Stimulated activated CD4-positive, alpha-beta T cell treated with anti-CD3 and anti-CD28 coated beads, Interleukin-1b, Interleukin-23, amount 100 ng/mL, for 1 hour (primary cell): ENCODE results near the gene CSF1.

Source experiments
- DNase-seq, 2 donors: peaks; one replicate each; pipeline ENCODE4 v3.0.0-alpha.2; 2020; ENCODE audit warnings: low read depth in 2 of 2

CSF1 gene

DNA sequence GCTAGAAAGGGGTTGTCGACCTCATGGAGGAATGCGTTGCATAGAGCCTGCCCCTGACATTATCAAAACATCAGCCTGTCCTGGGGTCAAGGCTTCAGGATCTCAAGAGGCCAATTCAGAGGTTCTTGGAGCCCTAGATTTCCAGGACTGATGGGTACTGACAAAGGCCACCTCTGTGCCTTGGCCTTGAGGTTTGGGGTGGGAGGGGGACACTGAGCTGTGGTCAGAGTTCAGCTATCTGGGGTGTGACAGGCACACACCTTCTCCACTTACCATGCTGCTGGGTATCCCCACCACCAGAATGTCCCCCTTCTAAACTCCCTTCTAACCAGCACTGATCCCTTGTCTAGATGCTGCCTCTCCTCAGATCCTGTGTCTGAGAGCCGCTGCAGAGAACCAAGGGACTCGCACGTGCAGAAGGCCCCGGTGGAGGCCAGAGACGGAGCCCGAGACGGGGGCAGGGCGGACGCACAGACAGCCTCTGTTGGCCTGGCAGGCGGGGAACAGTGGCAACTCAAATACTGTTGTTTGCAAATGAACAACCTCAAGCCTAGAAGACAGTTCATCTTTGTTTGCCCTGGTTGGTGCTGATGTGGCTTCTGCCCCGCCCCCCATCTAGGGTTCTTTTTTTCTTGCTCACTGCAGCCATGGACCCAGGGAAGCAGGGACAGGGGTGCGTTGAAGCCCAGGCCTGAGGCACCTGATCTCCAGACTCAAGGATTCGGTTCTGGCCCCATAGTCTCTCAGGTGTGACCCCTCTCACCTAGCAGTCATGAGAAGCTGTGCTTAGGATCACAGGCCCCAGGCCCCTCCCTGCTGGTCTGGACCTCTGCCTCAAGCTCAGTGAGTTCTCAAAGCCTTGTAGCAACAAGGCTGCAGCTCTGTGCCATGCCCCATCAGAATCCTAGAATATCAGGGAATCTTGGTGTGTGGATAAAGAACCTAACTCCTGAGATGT is 28.1 kb upstream of the CSF1 start:
- DNase-seq: no peak

- no peak for DNase-seq
Measured at GRCh38 chr1:109883248-109883955, 27.2 kb upstream of the CSF1 start.

DNA sequence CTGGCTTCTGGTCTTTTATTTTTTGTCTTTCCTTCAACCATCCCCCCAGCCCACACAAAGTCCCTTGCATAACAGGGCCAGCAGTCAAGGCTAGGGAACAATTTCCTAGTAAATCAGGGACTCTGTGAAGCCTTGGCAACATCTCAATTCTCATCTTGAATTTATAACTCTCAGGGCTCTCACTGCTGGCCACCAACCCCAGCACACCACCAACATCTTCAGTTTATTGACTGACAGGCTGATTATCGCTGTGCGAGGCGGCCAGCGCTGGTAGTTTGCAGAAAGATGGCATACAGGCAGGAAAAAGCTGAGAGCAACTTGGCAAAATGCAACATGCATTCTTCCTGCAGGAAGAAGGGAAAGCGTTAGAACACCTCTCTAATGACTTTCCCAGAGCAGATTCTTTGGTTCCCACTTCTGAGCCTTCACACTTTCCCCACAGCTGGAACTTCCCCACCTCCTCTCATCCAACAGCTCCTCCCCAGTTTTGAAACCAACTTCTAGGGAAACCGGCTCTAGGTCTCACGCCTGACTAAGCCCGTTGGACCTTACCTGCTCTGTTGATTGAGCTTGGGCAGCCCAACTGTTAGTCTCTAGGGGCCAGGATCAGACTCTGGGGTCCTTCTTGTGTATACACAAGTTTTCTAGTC is 26.3 kb upstream of the CSF1 start:
- no peak for DNase-seq

DNA sequence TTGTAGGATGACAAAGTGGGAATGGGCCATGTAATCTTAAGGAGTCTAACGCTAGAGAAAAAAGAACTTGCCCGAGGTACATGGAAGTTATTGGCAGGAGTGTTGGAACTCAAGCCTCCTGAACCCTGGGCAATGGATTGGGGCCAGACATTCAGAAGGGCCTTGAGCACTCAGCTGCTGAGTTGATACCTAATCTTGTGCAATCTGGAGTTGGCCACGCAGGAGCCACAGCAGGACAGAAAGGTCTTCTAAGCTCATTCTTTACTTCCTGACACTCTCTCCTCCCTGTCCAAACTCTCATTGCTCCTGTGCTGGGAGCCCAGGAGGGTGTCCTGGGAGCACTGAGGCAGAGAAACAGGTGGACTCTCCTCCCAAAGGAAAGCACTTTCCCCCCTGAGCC is 25.1 kb upstream of the CSF1 start:
- DNase-seq: no peak

DNA sequence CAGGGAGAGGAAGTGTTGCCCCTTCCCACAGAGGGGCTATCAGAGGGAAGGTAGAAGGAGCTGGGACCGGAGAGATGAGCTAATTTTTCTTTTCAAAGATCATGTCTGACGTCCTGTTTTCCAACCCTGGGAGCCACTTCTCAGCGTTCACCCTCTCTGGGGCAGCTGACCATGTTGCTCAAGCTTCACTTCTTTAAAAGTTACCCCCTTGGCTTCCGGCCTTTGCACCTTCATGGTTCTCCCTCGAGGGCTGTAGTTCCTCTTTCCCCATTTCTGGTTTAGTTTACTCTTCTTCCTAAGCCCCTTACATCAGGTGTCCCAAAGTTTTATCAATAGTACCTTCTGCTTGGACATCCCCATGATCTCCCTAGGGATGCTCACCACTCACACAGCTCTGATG is 23.8 kb upstream of the CSF1 start:
- no peak for DNase-seq

- no peak for DNase-seq
Measured at GRCh38 chr1:109887271-109887670, 23.4 kb upstream of the CSF1 start.

DNA sequence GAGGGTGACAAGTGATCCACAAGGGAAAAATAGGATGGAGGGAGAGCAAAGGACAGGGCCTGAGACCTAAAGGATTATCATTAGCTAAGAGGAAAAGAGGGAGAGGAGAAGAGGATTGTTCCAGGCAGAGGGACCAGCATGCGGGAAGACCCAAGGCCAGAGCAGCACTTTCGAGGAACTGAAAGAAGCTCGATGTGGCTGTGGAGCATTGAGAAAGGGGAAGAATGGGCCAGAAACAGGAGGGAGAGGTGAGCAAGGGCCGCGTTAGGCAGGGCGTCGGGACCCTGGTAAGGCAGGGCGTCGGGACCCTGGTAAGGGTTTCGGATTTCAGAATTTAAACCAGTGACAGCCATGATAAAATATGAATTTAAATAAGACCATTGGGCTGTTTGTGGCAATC is 22.8 kb upstream of the CSF1 start:
- no peak for DNase-seq

DNA sequence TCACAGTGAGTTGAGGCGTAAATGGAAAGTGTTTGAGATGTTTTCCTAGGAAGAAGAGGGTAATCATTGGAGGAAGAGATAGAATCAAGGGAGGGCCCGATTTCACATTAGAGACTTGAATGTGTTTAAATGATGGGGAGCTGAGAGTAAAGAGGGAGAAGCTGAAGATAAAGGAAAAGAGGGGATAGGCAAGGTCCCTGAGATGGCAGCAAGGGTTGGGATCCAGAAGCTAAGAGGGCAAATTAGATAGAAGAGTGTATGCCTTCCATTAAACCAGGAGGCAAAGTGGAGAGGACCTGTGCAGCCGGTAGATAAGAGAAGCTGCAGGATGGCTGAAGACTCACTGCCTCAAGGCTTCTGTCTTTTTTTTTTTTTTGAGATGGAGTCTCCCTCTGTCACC is 21.6 kb upstream of the CSF1 start:
- DNase-seq: no peak

DNA sequence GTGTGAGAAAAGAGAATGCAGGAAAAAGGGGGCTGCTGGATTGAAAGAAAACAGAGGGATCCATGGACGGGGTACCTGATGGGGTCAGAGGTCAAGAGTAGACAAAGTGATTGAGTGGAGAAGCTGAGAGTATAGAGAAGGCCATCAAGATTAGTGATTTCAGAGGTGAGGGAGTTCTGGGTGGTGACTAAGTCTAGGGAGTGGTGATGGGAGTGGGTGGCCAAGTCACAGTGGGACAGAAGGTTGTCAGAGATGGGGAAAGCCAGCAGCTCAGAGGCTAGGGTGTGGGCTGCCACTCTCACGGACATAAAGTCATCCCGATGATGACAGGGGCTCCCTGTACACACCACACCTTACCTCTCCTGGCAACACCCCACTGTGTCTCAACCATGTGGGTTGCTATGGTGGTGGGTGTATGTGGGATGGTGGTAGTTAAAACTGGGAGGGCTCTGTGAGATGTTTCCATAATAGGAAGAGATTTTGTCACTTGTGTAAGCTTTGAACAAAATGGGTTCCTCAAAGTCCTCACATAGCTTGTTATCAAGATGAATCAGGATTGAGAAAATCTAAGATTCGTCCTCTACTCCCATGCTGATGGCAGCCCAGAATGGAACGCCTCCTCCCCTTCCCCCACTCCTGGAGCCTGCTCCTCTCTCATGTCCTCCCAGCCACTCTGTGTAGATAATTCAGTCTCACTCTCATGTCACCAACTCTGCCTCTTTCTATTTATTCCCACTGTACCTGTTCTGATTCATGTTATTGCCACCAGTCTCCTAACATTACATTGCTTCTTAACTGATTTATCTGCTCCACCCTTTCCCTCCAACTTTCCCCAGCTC is 20.3 kb upstream of the CSF1 start:
- no peak for DNase-seq

DNA sequence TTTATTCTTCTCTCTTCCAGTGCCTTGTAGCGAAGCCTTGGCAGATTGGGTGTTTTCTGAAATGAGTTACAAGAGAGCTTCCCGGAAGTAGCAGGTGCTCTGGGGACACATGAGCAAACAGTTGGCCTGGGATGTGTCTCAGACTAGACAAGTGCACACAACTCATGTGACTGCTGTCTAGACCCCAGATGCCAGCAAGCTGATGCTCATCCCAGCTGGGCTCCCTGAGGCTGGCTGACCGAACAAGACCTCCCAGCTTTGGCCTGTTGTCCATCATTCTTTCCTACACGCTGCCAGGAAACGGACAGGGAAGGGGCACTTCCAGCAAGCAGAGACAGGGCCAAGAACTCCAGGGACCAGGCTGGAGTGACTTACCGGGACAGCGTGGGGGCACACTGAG is 18.7 kb upstream of the CSF1 start:
- no peak for DNase-seq

- DNase-seq: no peak
Measured at GRCh38 chr1:109892561-109893368, 17.9 kb upstream of the CSF1 start.

DNA sequence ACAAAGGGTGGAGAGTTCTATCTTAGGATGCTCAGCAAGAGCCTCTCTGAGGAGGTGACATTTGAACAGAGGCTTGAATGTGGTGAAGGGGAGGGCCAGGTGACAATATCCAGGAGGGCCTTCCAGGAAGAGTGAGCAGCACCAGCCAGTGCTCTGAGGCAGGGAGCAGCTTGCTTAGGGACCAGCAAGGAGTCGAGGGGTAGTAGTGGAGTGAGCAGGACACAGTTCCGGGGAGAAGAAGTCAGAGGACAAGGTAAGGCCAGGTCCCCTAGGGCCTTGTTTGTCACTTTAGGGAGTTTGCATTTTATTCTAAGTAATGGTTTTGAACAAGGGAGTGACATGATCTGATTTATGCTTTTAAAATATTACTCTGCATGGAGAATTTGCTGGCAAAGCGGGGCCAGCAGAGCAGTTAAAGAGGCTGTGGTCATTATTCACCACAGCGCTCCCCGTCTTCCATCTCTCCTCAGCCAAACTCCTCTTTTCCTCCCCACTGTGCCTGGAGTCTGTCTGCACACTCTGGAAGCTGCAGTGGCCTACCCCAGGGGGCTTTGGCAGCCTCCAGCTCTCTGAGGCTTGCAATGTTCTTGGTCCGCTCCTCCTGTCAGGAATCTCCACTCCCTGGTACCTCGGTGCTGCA is 17.0 kb upstream of the CSF1 start:
- no peak for DNase-seq

DNA sequence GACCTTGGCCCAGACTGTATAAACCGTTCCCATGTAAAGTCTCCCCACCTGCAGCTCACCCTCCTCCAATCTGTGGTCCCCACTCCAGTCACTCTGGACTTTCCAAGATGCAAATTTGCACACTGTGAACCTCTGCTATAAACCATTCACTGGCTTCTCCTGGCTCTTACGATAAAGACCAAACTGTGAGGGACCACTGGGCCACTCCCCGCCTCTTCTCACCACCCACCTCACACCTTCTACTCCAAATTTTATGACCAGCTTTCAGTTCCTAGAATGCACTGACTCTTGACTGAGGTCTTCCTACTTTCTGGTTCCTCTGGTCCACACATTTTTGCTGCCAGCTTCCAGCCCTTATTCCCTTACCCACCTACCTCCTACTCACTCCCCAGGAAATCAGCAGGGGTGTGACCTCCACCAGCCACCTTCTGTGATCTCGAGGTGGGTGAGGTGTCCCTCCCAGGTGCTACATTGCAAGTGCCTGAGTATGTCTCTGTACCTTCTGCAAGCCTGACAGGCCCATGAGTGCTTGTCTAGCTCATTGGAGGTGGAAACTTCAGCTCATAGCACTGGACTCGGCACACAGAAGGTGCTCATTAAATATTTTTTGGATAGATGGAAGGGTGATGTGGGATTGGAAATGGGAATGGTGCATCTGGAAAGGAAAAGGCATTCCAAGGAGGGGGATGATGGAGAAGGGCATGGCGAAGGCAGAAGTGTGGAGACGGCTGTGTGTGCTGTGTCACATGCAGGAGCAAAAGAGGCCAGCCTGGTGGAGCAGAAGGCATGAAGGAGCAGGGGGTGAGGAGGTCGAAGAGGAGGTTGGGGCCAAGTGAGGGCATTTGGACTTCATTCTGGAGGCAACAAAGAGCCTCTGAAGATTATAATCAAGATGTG is 15.6 kb upstream of the CSF1 start:
- DNase-seq: no peak

GRCh38 chr1:109895720-109896504 is 14.7 kb upstream of the CSF1 start:
- DNase-seq: no peak

DNA sequence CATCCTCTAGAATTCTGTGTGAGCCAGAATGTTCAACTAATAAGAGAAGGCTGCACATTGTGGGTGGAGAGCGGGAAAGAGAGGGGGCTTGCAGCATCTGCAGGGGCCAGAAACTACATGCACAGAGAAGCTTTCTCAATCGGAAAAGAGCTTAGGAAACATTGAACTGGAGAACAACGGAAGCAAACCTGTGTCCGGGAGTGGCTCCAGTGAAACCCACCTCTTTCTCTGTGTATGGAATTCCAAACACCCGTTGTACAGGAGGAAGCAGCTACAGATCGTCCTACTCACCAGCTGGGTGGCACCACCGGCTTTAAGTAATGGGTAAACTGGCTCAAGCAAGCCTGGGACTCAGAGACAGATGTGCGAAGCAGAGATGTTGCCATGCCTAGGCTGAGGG is 14.0 kb upstream of the CSF1 start:
- DNase-seq: no peak

DNA sequence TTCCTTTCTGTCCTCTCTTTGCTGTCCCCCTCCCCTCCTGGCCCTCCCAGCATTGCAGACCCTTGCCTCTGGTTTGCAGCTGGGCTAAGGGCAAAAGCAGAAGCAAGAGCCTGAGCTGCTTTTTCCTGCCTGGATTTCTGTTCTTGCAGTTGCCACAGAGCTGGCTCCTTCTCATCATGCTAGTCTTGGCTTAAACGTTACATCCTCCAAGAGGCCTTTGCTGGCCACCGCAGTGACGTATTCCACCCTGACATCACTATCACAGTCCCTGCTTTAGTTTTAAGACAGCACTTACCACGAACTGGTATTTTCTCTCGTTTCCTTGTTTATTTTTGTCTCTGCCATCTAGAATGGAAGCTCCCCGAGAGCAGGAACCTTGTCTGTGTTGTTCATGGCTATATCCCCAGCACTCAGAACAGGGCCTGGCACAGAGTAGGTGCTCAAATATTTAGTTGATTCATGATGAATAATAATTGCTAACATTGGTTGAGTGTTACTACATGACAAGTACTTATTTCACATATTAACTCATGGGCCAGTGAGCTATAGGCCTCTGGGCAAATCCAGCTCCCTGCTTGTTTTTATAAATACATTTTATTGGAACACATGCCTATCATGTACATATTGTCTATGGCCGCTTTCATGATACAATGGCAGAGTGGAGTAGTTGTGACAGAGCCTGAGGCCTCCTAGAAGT is 13.2 kb upstream of the CSF1 start:
- no peak for DNase-seq

DNA sequence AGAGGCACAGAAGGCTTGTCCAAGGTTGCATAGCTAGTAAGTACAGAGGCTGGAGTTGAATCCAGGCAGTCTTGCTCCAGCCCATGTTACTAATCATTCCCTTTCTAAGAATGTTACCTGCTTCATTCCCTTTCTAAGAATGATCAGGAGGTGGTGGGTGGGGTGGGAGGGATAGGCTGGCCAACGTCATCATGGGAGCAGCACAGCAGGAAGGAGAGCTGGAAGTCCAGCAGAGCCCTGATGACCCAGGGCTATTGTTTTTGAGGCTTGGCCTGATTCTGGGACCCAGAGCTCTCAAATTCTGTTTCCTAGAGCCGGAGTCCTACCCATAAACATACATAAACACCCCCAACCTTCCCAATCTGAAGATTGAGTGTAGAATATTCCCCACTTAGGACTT is 11.8 kb upstream of the CSF1 start:
- no peak for DNase-seq

- DNase-seq: no peak
Measured at GRCh38 chr1:109901141-109901523, 9.5 kb upstream of the CSF1 start.
